NCI-H526 treated with DMSO at 0.1 percent for 48 hours (cell line): Measurements from ENCODE around the gene FARS2.
"Not testable (repeated sequence)": the region's sequence is repeated elsewhere in the genome, so short reads cannot be mapped to it uniquely, and the experiment has no call there.

Experiments
- DNase-seq: peaks from one replicate; lab custom pipeline; 2025; lab: John Stamatoyannopoulos, UW

Gene FARS2

DNA sequence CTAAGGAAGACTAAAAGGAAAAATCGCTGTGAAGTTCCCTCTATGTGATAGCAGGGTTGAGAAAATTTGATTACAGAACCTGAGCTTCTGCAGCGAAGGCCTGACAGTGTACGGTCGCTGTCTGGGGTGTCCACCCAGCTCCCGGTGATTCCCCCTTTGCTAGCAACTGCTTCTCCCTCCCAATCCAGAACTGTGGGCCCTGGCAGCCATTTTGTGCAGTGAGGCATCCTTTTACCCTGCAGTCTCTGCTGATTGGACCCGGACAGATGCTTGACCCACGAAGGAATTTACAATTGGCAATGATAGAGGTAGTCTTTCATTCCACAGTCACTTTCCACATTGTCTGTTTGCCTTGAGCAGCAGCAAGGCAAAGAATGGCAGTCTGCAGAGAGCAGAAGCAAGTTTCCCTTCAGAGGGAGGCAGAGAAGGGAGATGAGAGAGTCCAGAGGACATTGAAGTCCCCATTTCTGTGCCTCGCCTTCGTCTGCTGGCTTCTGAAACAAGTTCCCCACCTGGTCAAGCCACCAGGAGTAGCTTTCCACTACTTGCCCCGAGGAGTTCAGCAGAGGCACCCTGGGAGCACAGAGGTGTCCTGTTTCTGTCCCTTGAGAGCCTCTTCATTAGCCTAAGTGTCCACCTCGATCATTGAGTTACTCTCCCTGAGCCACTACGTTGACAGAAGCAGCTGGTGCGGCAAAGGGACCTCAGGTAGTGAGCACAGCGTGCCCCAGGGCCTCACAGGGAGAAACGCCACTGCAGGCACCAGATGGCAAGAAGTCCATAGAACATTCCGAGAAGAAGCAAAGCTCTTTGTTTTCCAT, 375.1 kb downstream of the FARS2 start:
- no peak for DNase-seq

DNA sequence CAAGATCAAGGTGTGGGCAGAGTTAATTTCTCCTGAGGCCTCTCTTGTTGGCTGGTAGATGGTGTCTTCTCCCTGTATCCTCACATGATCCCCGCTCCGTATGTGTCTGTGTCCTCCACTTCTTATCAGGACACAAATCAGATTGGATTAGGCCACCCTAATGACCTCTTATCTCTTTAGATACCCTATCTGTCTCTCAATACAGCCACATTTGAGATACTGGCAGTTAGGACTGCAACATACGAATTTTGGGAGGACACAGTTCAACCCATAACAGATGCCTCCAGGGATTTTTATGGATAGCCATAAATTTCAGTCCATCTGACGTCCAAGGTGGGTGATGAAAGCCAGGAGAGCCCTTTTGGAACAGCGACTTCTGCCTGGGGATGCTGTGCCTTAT, 376.4 kb downstream of the FARS2 start:
- no peak for DNase-seq

DNA sequence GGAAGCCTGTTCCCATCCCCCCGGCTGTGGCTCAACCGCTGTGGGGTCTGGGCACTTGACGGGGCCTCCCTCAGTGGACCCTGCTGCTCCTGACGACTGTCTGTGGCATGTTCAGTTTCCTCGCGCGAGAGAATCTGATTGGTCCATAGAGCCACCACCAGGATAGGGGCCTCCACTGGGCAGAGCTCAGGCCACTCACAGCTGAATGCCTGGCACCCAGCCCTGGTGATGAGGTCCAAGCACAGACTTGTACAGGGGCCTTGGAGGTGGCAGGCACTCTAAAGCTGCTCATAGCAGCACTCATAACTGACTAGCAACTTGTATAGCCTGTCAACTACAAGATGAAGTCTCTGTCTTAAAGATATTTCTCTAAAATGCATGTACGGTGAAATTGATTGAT, 377.4 kb downstream of the FARS2 start:
- no peak for DNase-seq

DNA sequence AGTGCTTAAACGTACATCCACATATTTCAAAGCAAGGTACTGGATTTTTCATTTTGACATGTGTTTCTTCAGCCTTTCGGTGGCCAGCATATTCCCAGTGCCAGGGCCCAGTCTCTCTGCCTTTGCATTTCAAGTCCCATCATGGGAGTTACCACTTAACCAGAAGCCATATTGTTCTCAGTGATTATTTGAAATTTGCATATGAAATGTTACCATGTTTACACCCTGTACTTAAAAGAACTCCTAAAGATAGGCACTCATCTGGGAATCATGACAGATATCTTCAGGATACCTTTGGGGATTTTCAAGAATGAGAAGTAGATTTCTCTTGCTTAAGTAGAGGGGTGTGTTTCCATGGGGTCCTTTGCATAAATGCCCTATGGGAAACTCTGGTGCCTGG, 377.9 kb downstream of the FARS2 start:
- no peak for DNase-seq

DNA sequence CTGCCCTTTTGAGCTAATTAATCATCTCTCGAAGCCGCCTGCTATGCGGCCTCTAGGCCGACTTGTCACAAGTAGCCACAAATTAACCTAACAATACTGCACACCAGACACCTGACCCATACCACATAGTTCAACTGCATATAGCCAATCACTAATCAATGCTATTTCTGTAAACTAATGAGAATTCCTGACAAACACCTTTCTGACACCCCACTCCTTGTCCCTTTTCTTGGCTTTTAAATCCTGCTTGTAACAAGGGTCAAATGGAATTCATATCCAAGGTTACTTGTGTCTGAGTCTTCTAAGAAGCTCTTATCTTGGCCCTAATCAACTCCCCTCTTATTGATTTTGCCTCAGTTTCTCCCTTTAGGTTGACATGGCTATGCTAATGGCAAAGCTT, 379.3 kb downstream of the FARS2 start:
- DNase-seq: no peak

DNA sequence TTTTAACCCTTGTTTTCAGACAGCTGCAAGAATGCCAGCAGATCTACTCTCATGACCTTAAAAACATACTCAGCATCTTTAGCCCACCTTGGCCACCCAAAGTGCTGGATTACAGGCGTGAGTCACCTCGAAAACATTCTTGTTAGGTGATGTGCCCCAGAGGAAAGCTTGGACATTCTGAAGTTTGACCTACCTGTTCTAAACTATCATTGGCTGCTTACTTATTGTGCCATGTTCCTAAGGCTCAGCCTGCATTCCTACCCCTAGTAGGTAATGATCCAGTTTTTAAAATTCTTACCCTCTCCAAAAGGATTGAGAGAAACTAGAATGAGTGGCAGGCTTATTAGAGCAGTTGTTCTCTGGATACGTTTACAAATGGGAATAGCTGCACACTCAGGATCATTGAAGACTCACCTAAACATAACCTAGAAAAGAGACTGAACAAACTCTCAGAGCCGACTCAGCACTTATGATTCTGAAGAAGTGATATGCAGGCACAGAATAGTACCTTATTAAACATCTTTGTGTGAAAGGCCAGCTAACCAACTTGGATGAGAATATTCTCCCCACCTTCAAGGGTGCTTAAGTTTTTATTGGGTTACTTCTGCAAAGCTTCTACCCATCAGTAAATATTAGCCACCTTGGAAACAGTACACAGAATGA, 383.3 kb downstream of the FARS2 start:
- DNase-seq: no peak

DNA sequence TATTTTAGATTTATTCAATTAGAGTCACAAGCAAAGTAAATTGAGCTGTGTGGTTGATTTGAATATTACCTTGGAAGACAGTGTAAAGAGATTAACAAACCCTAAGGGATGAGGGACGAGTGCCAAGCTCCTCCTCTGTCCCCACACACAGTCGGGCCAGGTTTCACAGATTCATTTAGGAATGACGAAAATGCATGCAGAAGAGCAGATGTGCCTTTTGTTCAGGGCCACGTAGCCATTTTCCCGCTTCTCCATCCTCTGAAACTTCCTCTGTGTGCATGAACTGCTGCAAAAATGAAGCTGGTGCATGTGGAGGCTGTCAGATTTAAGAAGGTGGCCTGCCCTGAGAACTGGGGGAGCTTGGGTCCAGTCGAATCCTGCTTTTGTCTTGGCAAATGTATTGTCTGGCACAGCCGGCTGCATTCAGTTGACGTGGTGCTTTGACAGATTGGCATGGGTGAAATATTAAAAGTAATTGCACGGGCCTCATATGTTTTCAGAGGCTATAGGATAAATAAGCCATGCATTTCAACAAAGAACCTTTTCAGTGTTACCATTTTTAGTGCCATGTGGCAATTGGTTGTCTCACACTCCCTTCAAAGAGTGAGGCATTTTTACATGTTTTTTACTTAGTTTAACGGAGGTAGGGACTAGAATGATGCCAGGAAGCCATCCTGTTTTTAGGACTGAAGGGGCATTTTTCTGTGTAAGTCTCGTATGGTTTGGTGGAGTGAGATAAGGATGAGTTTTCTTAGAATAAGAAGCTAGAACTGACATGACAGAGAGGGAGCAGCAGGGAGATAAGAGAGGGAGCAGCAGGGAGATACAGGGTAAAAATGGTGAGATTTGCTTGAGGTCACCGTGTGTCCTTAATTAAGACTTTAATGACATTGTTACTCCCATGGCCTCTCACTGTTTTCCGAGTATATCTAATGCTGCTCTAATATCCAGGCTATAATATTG, 384.3 kb downstream of the FARS2 start:
- no peak for DNase-seq

DNA sequence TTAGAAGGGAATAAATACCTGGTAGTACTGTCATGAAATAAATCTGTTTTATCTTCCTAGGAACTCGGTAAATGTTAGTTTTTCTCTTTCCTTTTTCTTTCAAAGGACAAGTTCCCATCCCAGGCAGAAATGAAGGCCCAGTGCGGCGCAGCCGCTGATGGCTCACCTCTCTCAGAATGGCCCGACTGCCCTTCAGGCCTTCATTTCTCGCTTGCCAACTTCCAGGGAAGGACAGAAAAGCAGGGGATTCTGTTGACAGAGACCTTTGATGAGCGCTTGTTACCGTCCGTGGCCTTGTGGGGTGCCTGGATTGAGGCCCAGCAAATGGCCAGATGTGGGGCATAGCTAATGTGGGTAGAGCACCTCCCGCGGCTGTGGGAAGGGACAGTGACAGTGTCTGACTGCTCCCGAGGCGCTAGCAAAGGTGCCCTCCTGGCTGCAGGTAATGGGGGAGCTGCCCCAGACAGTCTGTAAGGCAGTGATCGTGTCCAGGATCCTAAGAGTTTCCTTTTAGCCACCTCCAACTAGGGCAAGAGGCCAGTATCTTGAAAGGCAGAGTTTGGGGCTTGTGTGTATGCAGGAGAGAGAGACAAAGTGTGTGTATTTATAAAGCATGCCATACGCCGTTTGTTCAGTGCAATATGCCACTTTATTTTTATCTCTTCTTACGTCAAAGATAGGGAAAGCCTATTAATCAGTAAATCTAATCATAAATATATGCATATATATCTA, 391.3 kb downstream of the FARS2 start:
- DNase-seq: no peak

DNA sequence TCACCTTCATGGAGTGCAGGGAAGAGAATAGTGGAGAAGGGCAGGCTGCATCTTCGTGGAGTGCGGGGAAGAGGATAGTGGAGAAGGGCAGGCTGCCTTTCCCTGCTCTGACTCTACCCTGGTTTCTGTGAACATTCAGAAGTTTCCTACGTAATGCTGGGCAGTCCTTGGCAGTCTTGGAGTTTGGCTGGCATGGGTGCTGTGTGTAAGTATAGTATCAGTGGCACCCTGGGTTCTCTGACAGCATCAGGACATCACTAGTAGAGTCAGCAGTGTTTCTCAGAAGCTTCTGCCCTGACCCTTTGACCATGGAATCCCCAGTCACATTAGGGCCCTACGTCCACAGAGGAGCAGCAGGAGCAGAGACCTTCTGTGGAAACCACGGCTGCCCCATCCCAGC, 392.5 kb downstream of the FARS2 start:
- DNase-seq: no peak

DNA sequence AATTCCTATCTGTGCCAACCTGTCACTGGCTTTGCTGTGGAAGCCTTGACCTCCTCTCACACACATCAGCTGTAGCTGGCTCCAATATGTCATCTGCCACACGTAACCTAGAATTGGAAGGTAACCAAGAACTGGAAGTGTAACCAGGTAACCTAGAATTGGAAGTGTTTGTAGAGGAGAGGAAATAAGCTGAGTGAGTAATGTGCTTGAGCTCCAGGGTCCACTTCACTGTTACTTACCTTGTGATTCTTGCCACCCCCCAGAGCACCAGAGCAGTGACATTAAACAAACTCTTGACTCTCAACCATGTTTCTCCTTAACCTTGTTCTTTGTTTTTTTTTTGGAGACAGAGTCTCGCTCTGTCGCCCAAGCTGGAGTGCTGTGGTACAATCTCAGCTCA, 394.9 kb downstream of the FARS2 start:
- no peak for DNase-seq

DNA sequence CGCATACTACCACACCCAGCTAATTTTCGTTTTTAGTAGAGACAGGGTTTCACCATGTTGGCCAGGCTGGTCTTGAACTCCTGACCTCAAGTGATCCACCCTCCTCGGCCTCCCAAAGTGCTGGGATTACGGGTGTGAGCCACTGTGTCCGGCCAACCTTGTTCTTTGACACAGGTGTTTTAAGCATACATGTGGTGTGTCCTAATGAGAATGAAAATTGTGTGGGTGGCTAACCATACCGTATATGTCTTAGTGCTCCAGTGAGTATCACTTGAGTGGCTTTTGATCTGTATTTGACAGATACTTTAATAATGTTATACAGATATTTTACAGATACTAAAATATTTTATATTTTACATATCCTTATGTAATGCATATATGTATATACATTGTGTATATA, 395.4 kb downstream of the FARS2 start:
- not testable (repeated sequence) for DNase-seq

DNA sequence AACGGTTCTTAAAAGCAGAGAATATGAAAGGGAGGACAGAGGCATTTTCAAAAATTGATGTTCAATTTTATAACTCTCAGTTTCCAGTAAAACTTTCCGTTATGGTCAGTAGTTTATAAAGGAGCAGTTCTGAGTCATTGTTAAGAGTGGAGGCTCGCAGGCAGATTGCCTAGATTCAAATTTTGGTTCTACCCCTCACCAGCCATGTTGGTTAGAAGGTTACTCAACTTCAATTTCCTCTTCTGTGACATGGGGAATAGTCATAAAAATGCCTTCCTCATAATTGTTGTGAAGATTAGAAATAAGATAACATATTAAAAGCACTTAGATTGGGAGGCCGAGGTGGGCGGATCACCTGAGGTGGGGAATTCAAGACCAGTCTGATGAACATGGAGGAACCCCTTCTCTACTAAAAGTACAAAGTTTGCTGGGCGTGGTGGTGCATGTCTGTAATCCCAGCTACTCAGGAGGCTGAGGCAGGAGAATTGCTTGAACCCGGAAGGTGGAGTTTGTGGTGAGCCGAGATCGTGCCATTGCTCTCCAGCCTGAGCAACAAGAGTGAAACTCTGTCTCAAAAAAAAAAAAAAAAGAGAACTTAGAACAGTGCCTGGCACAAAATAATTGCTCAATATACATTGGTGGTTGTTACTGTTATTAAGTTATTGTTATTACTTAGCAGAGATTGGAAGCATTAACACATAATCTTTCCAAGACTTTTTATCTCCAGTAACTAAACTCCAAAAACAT, 396.5 kb downstream of the FARS2 start:
- DNase-seq: no peak

DNA sequence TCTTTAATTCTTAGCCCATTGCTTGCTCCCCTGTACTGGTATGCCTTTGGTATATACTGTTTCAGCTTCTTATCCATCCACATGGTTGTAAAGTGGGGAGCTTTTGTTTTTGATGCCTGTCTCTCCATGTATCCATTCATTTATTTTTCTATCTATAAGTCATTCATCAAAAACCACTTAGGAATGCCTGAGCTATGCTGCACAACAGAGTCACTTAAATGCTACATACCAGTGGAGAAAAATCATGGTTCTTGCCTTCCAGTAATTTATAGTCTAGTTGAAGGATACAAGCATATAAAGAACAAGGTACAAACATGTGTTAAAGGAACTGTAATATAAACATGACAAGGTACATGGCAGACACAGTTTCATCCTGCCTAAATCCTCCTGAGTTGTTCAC, 398.2 kb downstream of the FARS2 start:
- DNase-seq: no peak

DNA sequence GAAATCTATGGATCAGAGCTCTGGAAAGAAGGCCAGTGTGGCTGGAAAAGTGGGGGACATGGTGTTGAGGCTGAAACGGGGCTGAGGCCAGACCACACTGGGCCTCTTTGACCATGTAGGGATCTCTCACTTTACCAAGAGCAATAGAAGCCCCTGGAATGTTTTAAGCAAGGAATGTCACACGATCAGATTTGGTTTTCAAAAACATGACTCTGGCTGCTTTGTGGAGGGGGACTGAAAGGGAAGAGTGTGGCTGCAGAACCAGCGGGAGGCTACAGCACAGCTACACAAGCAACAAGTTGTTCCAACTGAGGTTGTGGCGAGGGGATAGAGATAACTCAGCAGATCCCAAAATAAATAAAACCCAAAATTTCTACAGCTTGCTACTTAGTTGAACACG, 399.5 kb downstream of the FARS2 start:
- DNase-seq: no peak

DNA sequence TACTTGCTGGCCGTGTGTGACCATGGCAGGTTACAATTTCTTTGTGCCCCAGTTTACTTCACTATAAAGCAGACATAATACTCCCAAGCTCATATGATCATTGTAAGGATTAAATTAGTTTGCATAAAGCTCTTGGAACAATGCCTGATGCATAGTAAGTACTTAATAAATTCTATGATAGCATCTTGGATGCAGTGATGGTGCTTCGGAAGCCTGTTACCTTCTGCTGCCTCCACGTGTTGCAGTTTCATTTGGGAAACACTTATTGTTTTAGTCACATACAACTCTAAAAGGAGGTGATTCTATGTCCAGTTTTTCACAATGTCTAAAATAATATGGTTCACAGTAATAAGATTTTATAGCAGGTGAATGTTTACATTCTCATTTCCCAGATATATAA, 401.5 kb downstream of the FARS2 start:
- DNase-seq: no peak

DNA sequence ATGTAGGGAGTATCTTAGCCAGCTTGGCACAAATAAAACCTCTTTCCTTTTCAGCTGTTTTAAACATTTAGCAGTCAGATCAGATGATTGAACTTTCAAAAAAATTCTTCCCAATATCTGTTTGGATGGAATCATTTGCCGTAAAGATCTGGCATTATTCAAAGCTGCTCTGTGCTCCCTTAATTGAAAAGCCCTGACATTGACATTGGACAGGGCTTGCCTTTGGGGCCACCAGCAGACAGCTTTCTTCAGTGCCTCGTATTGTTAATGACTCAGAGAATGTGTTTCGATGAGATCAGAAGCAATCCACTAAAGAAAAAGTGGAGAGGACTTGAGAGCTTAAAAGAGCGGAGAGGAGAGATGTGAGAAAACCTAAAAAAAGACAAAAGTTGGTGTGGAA, 401.9 kb downstream of the FARS2 start:
- no peak for DNase-seq

DNA sequence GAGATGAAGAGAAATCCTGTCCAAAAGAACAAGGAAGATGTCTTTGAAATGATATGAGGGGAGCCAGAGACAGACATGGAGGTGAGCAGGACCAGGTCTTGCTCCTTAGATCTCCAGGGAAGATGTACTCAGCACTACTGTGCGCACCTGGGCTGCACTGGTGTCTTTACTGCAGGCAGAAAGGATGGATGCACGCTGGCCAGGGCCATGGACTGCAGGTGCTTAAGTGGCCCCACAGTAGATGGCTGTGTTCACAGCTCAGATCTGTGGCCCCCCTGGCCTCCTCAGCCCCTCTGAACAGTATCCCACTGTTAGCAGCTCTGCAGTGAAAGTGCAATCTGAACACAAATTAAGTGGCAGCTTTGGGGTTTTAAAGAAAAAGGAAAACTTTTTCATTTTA, 402.4 kb downstream of the FARS2 start:
- no peak for DNase-seq

DNA sequence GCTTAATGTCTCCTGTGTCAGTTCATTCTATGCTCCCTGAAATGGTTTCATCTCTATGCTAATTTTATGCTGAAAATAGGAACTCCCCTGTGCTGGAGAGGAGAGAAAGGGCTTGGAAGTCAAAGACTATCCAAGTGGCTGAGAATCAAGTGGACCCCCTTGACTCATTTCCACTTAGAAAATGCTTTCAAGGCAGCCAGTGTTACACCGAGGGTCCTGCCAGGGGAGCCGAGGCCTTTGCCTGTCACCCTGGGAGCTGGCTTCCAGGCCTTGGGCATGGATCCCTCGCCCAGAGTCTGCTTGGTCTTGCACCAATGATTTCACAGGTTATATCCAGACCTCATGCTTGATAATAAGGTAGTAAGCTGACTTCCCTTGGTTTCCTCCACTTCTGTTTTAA, 402.8 kb downstream of the FARS2 start:
- DNase-seq: no peak

DNA sequence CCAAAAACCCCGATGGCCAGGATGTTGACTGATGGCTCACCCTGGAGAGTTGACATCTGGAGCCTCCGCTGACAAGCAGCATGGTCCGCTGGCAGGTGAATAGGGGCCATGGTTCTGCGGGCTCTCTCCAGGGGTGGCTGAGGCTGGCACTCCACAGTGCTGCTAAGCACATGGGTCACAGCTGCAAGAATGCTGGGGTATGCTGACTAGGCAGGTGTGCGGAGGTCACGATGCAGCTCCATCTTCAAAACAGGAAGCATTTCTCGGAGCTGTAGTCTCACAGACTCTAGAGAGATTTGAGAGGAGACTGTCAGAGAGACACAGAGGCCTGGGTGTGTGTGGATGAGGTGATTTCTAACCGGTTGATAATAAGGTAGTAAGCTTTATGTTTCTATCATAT, 403.9 kb downstream of the FARS2 start:
- no peak for DNase-seq

DNA sequence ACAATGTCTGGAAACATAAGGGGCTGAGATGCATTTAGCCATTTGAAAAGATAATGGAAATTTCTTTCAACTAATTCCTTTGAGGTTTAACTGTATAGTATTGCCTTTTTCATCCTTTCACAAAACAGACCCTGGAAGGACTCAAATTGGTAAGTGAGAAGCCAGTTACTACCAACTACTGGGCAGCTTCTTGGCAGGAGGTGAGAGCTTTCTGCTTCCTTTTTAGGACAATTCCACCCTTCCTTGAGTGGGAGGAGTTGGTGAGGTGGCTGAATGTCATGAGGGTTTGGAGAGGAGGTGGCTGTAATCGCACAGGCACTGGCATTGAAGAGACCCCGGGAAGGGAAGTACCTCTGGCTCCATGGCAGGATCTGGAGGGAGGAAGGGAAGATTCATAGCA, 404.4 kb downstream of the FARS2 start:
- DNase-seq: no peak

DNA sequence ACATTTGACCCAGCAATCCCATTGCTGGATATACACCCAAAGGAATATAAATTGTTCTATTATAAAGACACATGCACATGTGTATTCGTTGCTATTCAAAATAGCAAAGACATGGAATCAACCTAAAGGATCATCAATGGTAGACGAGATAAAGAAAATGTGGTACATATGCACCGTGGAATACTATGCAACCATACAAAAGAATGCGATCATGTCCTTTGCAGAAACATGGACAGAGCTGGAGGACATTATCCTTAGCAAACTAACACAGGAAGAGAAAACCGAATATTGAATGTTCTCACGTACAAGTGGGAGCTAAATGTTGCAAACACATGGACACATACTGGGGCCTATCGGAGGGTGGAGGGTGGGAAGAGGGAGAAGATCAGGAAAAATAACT, 405.4 kb downstream of the FARS2 start:
- DNase-seq: no peak
